ENCODE results near the gene SPSB3.

Gene SPSB3

DNA sequence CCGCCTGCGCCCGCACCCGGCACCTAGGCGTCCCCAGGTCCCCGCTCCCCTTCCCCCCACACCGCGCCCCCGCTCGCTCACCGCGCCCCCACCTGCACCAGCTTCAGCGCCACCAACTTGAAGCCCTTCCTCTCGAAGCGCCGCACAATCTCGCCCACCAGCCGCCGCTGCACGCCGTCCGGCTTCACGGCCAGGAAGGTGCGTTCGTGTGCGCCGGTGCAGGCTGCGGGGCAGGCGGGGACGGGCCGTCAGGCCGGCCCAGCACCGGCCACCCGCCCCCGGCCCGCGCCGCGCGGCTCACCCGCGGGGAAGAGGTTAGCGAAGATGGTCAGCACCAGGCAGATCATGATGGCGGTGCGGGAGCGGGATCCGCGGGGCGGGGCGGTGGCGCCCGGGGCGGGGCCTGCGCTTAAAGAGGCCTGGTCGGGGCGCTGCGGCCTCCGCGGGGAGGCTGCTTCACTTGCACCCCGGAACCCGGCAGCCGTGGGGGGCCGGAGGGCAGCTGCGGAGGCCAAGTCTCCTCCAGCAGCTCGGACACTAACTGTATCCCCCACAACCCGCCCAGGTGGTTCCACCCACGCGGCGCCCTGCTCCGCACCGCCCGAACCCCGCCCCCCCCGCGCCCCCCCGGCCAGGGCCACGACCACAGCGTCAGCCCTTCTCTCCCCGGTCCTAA lies 11.0 kb downstream of the SPSB3 start, which contains the start of gene NME3:
Gene NME3 (minus strand): TSS at position 356 of the 676 bp plus-strand sequence. CDS start 9 bp downstream, at position 347.
- peaks cover 20% of the 10 kb centered on the region for H3K36me3 Mint-ChIP-seq (ENCODE audit: low read depth)
- H3K27ac Mint-ChIP-seq, result peak within 1 kb of the TSS; percentile 97
- no peaks in the 10 kb centered on the region for H3K27me3 Mint-ChIP-seq (ENCODE audit: low read depth)
- peak within 1 kb of the TSS; percentile 98 for H3K4me3 Mint-ChIP-seq
- DNase-seq (ENCODE audit: low spot score), result peak; percentile 83
- H3K4me1 Mint-ChIP-seq (ENCODE audit: low read depth), result peaks cover 2% of the 10 kb centered on the region
- no peaks in the 10 kb centered on the region for H3K9me3 Mint-ChIP-seq

- Mint-ChIP-seq H3K36me3 (ENCODE audit: low read depth) (peaks cover 22% of the 10 kb centered on the region), H3K4me3 (peak overlapping the region; percentile 74), H3K27me3 (ENCODE audit: low read depth) (no peaks in the 10 kb centered on the region), H3K4me1 (ENCODE audit: low read depth) (peaks cover 2% of the 10 kb centered on the region), H3K27ac (peak overlapping the region; percentile 65), H3K9me3 (no peaks in the 10 kb centered on the region)
- peak; percentile 39 for DNase-seq (ENCODE audit: low spot score)
Measured at GRCh38 chr16:1770328-1771187, 11.8 kb downstream of the SPSB3 start.

DNA sequence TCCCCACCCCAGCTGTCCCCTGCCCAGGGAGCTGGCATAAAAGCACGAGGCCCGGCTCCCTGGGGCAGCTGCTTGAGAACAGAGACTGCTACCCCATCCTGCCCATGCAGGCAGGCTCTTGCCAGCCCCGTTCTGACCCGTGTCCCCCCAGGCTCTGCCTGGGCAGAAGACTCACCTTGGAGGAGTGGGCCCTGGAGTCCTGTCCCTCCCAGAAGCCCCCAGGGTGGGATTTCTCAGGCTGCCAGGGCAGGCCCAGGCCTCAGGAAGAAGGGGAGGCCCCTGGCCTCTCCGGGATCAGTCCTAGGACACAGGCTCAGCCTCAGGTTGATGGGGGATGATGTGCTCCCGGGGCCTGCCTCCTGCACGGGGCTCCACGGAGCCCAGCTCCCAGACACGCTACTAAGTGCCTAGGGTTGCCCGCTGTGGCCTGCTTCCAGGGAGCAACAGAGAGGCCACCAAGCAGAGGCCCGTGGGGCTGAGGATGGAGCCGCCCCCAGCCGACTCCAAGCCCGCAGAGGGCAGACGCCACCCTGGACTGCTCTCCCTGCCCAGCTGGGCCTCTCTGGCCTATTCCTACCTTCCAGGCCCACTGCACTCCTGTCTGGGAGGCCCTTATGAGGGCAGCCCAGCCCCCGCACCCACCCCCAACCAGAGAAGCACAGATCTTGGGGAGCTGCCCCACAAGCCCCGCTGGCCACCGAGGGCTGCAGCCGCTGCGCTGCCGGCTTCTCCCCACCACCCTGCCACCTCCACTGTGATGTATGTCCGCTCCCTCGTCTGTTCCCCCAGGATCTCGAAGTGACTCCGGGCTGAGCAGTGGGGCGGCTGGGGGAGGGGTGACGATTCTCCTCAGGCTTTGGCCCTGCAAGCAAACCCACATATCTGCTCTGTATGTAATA lies 12.7 kb downstream of the SPSB3 start:
- no peak for DNase-seq (ENCODE audit: low spot score)
- Mint-ChIP-seq H3K36me3 (ENCODE audit: low read depth) (peaks cover 22% of the 10 kb centered on the region), H3K9me3 (no peaks in the 10 kb centered on the region), H3K27ac (peak overlapping the region; percentile 55), H3K4me3 (peak overlapping the region; percentile 74), H3K27me3 (ENCODE audit: low read depth) (no peaks in the 10 kb centered on the region), H3K4me1 (ENCODE audit: low read depth) (peaks cover 2% of the 10 kb centered on the region)

DNA sequence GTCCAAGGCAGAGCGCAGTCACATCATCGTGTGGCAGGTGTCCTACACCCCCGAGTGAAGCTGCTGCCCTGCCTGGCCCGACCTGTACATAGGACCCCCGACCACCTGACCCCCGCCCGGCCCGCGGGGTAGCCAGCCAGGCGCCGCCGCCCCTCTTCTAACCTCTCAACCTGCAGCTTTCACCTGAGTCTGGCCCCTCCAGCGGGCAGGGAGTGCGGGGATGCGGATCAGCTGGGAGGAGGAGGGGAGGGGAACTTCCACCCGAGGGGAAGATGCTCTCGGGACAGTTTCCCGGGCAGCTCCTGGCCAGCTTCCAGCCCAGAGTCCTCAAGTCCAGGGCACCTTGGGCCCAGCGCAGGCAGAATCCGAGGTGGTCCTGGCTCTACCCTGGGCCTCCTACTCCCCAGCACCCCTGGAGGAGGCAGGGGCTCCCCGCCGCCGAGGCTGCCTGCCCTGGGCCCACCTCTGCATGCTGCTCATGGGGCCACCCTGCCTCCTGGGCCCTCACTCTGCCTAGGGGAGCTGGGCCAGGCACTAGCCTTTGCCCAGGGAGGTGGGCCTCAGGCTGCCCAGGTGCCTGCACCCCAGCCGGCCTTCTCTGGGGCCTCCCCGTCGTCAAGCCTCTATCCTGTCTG lies 13.5 kb downstream of the SPSB3 start:
- Mint-ChIP-seq H3K4me1 (ENCODE audit: low read depth) (peaks cover 2% of the 10 kb centered on the region), H3K27ac (no peak overlapping the region), H3K4me3 (no peak overlapping the region), H3K9me3 (no peaks in the 10 kb centered on the region), H3K36me3 (ENCODE audit: low read depth) (peaks cover 22% of the 10 kb centered on the region), H3K27me3 (ENCODE audit: low read depth) (no peaks in the 10 kb centered on the region)
- DNase-seq (ENCODE audit: low spot score), result no peak

DNA sequence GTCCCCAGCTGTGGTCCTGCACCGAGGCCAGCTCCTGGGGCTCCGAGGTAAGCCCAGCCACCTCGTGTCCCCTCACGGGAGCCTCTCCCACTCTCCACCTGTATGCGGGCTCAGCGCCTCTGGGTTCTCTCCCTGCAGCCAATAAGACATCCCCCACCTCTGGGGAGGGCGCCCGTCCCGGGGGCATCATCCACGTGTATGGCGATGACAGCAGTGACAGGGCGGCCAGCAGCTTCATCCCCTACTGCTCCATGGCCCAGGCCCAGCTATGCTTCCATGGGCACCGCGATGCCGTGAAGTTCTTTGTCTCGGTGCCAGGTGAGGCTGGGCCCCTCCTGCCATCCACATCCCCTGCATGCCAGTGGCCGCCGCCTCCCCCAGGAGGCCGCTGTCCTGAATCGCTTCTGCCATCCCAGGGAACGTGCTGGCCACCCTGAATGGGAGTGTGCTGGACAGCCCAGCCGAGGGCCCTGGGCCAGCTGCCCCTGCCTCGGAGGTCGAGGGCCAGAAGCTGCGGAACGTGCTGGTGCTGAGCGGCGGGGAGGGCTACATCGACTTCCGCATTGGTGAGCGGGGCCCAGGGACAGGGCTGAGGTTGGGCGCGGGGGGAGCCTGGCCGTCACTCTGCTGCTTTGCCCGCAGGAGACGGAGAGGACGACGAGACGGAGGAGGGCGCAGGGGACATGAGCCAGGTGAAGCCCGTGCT lies 14.2 kb downstream of the SPSB3 start:
- Mint-ChIP-seq H3K27me3 (ENCODE audit: low read depth) (no peaks in the 10 kb centered on the region), H3K27ac (no peak overlapping the region), H3K4me3 (no peak overlapping the region), H3K9me3 (no peaks in the 10 kb centered on the region), H3K36me3 (ENCODE audit: low read depth) (peaks cover 22% of the 10 kb centered on the region), H3K4me1 (ENCODE audit: low read depth) (peaks cover 2% of the 10 kb centered on the region)
- no peak for DNase-seq (ENCODE audit: low spot score)

GRCh38 chr16:1767116-1767994 lies 15.0 kb downstream of the SPSB3 start:
- Mint-ChIP-seq H3K4me3 (no peak overlapping the region), H3K27ac (no peak overlapping the region), H3K4me1 (ENCODE audit: low read depth) (peaks cover 2% of the 10 kb centered on the region), H3K9me3 (no peaks in the 10 kb centered on the region), H3K27me3 (ENCODE audit: low read depth) (no peaks in the 10 kb centered on the region), H3K36me3 (ENCODE audit: low read depth) (peaks cover 20% of the 10 kb centered on the region)
- DNase-seq (ENCODE audit: low spot score), result no peak

DNA sequence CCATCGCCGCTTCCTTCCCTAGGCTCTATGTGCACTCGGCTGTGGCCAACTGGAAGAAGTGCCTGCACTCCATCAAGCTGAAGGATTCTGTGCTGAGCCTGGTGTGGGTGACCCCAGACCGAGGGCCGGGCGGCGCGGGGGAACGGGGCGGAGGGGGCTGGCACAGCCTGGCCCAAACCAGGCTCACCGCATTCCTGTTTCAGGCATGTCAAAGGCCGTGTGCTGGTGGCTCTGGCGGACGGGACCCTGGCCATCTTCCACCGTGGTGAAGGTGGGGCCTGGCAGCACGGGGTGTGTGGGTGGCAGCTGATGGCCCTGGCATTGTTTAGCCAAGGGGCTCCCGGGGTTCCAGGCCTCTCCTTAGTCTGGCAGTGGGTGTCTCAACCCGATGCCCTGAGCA lies 15.7 kb downstream of the SPSB3 start:
- Mint-ChIP-seq H3K36me3 (ENCODE audit: low read depth) (peaks cover 14% of the 10 kb centered on the region), H3K4me3 (no peak overlapping the region), H3K27me3 (ENCODE audit: low read depth) (no peaks in the 10 kb centered on the region), H3K4me1 (ENCODE audit: low read depth) (no peaks in the 10 kb centered on the region), H3K9me3 (no peaks in the 10 kb centered on the region), H3K27ac (no peak overlapping the region)
- DNase-seq (ENCODE audit: low spot score), result no peak

GRCh38 chr16:1766231-1766630 lies 16.1 kb downstream of the SPSB3 start:
- Mint-ChIP-seq H3K4me1 (ENCODE audit: low read depth) (no peaks in the 10 kb centered on the region), H3K36me3 (ENCODE audit: low read depth) (peaks cover 17% of the 10 kb centered on the region), H3K4me3 (no peak overlapping the region), H3K9me3 (no peaks in the 10 kb centered on the region), H3K27ac (no peak overlapping the region), H3K27me3 (ENCODE audit: low read depth) (no peaks in the 10 kb centered on the region)
- DNase-seq (ENCODE audit: low spot score), result no peak

DNA sequence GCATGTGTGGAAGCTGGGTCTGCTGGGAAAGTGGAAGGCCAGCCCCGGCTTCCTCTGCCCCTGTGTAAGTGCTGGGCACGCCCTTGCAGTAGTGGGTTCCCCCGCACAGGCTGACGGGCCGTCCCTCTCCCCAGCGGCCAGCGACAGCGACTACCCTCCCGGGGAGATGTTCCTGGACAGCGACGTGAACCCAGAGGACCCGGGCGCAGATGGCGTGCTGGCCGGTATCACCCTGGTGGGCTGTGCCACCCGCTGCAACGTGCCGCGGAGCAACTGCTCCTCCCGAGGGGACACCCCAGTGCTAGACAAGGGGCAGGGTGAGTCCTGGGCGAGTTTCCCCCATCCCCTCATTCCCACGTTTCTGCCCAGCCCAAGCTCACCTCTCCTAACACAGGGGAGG lies 16.5 kb downstream of the SPSB3 start:
- no peak overlapping the region for H3K27ac Mint-ChIP-seq
- H3K9me3 Mint-ChIP-seq, result no peaks in the 10 kb centered on the region
- DNase-seq (ENCODE audit: low spot score), result no peak
- no peaks in the 10 kb centered on the region for H3K27me3 Mint-ChIP-seq (ENCODE audit: low read depth)
- peaks cover 20% of the 10 kb centered on the region for H3K36me3 Mint-ChIP-seq (ENCODE audit: low read depth)
- no peak overlapping the region for H3K4me3 Mint-ChIP-seq
- H3K4me1 Mint-ChIP-seq (ENCODE audit: low read depth), result no peaks in the 10 kb centered on the region

DNA sequence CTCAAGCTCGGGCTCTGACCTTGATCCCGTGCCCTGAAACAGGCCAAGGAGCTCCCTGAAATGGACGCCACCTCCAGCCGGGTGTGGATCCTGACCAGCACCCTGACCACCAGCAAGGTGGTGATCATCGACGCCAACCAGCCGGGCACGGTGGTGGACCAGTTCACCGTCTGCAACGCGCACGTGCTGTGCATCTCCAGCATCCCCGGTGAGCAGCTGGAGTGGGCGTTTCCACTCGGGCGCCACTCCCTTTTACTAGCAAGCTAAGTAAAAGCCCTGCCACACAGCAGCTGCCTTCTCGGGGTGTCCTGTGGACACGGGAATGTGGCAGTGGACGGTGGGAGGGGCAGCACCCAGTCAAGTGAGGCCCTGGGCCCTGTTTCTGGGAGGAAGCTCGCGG lies 17.4 kb downstream of the SPSB3 start:
- Mint-ChIP-seq H3K4me1 (ENCODE audit: low read depth) (no peaks in the 10 kb centered on the region), H3K27me3 (ENCODE audit: low read depth) (no peaks in the 10 kb centered on the region), H3K4me3 (no peak overlapping the region), H3K36me3 (ENCODE audit: low read depth) (peaks cover 18% of the 10 kb centered on the region), H3K27ac (no peak overlapping the region), H3K9me3 (no peaks in the 10 kb centered on the region)
- DNase-seq (ENCODE audit: low spot score), result no peak

GRCh38 chr16:1763521-1764511 lies 18.6 kb downstream of the SPSB3 start:
- no peak for DNase-seq (ENCODE audit: low spot score)
- Mint-ChIP-seq H3K36me3 (ENCODE audit: low read depth) (peaks cover 18% of the 10 kb centered on the region), H3K4me1 (ENCODE audit: low read depth) (no peaks in the 10 kb centered on the region), H3K27me3 (ENCODE audit: low read depth) (no peaks in the 10 kb centered on the region), H3K4me3 (no peak overlapping the region), H3K9me3 (no peaks in the 10 kb centered on the region), H3K27ac (no peak overlapping the region)

Measured in T-helper 2 cell treated with Interferon-gamma antibody and Interleukin-4, amounts not matched to agents 5 μg/mL and 100 μg/mL, for 36 hours (primary cell).